GM19395 (cell line): ENCODE measurements around the gene NRXN3.
"Not testable (repeated sequence)": the region's sequence is repeated elsewhere in the genome, so short reads cannot be mapped to it uniquely, and the experiment has no call there.

Source experiments
- ATAC-seq: cut with Tn5 transposase; IDR thresholded peaks from one replicate; pipeline ENCODE4 v1.9.1; 2021; ENCODE audit warnings: mild to moderate bottlenecking, moderate library complexity; ENCODE audit not compliant: unreplicated experiment

Gene NRXN3

DNA sequence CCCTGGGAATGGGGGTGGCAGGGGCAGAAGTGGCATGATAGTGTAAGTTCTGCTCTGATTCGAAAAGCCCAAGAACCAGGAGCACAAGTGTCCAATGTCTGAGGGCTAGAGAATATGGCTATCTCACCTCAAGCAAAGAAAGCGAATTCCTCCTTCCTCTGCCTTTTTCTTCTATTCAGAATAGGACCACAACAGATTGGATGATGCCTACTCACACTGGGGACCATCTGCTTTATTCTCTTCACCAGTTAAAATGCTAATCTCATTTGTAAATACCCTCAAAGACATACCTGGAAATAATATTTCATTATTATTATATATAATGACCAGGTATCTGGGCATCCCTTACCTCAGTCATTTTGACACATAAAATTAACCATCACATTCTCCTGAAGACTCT lies 808.7 kb downstream of the NRXN3 start:
- no peak for ATAC-seq

DNA sequence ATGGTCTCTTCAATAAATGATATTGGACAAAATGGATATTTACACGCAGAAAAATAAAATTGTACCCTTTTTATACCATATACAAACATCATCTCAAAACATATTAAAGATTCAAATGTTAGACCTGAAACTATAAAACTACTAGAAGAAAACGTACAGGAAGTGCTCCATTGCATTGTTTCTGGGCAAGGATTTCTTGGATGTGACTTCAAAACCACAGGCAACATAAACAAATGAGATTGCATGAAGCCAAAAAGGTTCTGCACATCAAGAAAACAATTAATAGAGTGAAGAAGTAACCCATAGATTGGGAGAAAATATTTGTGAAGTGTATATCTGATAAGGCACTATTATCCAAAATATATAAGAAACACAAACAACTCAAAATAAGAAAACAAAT lies 812.4 kb downstream of the NRXN3 start:
- ATAC-seq, result no peak

GRCh38 chr14:78983126-78983525 lies 813.0 kb downstream of the NRXN3 start:
- no peak for ATAC-seq

DNA sequence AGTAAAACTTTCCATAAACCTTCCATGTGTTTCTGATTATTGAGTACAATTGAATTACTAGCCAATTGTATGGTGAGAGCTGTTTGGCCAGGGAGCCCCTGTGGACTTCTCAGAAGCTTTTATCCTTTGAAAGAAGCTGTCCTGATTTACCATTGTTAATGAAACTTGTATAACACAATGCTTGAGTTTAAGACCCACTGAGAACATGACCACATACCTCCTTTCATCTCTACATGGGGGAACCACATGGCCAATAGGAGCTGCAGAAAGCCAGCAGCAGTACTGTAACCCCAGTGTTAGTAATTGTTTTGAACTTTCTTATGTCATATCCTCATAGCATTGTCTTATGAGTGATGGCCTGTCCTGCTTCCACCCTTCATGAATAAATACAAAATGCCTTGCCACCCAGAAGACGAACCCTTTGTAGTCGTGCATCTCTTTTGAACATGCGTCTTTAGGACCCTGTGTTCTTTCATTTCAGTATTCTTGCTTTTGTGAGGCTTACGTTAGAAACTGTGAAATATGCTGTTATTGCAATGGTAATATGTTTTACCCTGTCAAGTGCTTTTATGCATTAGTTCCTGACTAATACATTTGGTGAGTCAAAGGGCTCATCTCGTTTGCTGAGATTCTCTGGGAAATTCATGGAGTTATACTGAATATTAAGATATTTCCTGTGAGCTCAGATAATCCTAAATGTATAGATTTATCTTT lies 815.7 kb downstream of the NRXN3 start:
- ATAC-seq, result no peak

DNA sequence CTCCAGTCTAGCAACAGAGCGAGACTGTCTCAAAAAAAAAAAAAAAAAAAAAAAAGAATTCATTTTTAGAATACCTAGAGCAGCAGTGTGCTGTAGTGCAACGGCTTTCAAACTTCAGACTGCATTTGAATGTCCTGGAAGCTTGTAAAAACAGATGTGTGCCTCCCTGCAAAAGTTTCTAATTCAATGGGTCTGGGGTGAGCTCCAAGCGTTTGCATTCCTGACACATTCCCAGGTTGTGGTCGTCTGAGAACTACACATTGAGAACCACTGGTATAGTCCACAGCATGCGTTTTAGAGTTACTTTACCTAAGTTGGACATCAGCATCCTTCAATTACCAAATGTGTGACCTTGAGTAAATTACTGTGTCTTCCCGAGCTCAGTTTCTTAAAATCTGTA lies 816.8 kb downstream of the NRXN3 start:
- no peak for ATAC-seq

DNA sequence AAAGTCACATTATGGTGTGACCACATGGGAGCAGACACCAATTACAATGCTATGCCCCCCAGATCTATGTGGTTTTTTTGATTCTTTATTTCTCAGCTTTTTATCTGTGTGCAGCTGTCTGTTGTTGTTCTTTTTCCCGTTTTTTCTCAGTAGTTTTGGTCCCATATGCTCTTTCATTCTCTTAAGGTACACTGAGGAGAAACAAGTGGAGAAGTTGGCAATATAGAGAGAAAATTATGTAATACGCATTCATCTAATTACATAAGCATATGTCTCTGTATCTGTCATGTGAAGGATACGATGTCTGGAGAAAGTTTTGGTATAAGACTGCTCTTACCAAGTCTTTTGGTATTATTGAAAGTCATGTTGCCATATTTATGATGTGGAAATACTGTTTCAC lies 819.0 kb downstream of the NRXN3 start:
- no peak for ATAC-seq

DNA sequence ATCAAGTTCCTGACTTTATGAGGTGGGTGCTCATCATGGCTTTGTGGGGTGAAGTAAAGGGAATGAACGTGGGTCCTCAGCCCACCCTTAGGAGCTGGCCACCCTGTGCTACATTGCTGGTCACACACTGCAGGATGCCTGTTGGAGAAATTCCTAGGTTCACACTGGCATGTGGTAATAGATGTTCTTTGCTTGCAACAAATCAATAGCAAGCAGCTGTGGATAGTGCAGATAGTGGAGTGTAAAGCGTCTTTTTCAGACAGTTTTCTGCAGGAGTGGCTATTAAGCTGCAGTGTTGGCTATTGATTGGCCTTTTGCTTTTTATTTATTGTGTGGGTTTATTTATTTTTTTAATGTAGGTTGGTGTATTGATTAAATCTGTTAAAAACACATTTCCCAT lies 822.7 kb downstream of the NRXN3 start:
- ATAC-seq, result no peak

- no peak for ATAC-seq
These were observed 827.6 kb downstream of the NRXN3 start for GRCh38 chr14:78997811-78998210.

DNA sequence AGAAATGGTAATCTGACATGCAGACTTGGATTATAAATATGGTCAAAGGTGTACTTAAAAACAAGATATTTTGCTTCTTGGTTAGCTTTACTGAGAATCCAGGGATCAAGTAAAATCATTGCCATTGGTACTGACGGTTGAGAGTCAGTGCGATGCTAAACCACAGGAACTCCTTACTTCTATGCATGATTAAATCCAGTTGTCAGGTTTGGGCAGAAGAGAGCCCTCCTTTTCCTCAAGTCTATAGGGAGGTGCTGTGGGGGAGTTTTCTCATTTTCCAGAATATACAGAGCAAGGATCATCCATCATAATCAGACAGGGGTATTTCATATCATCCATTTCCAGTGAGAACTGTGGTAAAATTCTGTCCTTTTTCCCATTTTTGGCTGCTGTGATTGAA lies 839.1 kb downstream of the NRXN3 start:
- no peak for ATAC-seq

DNA sequence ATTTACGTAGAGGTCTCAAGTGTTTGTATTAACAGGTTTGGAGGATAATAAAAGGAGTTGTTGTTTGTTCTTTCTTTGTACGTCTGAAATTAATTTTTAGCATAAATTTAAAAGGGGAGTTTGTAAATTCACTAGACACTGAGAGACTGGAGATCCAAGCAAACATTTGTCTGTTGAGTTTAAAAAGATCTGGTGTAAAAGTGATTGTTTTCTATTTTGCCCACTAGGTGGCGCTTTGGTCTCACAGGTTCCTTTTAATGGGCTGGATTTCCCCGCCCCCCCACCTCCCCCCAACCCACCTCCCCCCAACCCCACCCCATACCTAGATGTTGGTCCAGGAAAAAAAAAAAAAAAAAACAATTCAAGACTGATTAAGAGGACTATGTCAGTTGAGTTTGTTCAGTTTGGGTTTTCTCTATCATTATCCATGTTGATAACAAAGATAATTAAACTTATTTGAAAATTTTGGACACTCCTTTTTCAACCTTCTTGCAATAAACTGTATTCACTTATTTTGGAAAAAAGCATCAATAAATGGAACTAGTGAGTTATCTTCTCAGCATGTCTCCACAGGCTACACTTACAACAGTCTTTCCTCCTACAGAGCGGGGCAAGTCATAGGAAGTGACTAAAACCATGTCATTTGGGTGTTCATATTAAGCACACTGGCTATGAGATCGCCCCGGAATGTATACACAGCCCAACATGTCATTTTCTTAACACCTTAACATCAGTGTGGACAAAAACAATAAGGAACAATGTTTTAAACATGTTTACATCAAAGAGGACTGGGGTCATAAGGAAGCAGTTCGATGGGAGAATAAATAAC lies 841.1 kb downstream of the NRXN3 start:
- ATAC-seq, result no peak

- ATAC-seq, result no peak
These were observed 841.7 kb downstream of the NRXN3 start for GRCh38 chr14:79011920-79012204.

DNA sequence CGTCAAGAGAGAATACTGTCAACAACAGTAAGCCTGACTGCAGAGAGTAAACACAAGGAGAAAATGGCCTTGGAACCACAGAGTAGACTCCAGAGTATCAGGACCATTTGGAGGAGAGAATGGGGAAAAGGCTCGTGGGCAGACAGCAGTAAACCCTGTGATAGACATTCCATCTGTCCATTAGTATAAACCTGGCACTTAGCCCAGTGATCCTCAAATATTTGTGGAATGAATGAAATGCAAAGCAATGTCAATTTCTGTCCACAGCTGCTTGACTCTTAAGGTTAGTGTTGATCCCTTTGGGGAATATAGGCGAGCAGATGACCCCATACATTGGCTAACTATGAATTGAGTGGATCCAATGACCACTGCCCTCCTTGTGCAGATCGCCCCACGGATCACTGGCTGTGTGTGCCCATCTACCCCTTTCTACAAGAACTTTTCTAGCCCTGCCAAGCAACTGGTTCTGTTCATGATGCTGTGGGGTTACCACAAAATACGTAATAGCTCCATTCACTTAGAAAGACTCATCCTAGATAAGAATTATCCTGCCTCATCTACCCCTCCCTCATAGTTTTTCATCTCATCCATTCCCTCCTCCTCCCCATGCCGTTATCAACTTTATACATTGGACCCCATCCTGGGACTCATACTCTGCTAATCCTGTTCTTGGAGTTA lies 846.8 kb downstream of the NRXN3 start:
- no peak for ATAC-seq

- no peak for ATAC-seq
These were observed 847.4 kb downstream of the NRXN3 start for GRCh38 chr14:79017561-79017960.

DNA sequence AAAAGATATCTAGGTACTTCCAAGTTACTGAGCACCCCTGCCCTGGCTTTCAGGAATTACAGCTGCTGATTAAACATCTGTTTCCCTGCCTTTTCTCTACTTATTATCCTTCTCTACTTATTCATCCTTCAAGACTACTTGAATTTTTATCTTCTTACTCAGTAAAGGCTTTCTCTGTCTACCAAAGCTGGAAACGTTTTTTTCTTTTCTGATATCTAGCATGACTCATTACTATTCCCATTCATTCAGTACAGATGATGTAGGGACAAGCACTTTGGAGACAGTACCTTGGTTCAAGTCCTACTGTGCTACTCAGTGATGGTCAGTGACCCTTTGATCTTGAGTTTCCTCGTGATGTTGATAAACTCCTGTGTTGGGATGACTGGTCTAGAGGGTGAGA lies 848.7 kb downstream of the NRXN3 start:
- ATAC-seq, result no peak

GRCh38 chr14:79019898-79020297 lies 849.7 kb downstream of the NRXN3 start:
- ATAC-seq, result not testable (repeated sequence)

GRCh38 chr14:79021766-79022165 lies 851.6 kb downstream of the NRXN3 start:
- no peak for ATAC-seq

DNA sequence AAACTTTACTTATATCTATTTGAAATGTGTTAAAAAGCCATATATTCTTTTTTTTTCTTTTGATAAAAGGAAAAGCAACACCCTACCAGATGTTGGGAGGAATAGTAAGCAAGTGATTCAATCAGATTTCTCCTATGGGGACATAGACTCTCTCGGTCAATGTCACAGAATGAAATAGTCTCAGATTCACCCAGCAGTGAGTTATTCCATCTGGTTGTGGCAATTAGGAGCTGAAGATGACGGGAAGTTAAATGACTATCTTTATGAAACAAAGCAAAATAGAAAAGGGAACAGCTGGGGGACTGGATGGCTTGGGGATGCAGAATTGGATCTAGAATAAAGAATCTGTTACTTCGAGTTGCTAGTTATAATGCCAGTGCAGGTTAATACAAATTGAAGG lies 857.0 kb downstream of the NRXN3 start:
- ATAC-seq, result no peak

- no peak for ATAC-seq
These were observed 858.1 kb downstream of the NRXN3 start for GRCh38 chr14:79028281-79028680.

GRCh38 chr14:79036441-79036840 lies 866.3 kb downstream of the NRXN3 start:
- no peak for ATAC-seq

- ATAC-seq, result no peak
These were observed 866.9 kb downstream of the NRXN3 start for GRCh38 chr14:79037106-79037505.

DNA sequence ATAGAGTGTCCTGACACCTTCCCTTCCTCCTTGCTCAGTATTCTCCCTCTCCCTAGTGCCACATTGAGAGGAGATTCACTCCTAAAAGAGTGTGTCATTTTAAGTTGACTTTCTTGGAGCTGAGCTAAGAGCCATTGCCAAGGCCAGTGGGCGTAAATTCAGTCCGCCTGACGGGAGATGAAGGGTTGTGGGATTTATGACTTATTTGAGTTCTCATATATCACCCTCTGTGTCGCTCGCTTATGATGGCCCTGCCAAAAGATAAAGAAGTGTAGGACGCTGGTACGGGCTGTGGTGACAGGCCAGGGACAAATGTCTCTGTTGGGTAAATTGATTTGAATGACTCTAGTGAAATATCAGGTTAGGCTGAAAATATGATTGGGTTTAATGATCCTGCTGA lies 867.4 kb downstream of the NRXN3 start:
- ATAC-seq, result no peak

- no peak for ATAC-seq
These were observed 870.6 kb downstream of the NRXN3 start for GRCh38 chr14:79040790-79041189.
